ENCODE measurements around the gene SPANXN2.
"Not testable (repeated sequence)": the region's sequence is repeated elsewhere in the genome, so short reads cannot be mapped to it uniquely, and the experiment has no call there.

The SPANXN2 gene

GRCh38 chrX:143720652-143721051 is at the start of gene SPANXN2:
Gene SPANXN2 (minus strand): TSS chrX:143720752. CDS start chrX:143720668, 84 bp downstream.
- not testable (repeated sequence) for DNase-seq

- DNase-seq = no peak
These were observed 48.4 kb upstream of the SPANXN2 start for GRCh38 chrX:143768976-143769375.

GRCh38 chrX:143767789-143768188 is 47.2 kb upstream of the SPANXN2 start:
- DNase-seq = not testable (repeated sequence)

- DNase-seq = no peak
These were observed 37.3 kb upstream of the SPANXN2 start for GRCh38 chrX:143757887-143758286.

- no peak for DNase-seq
These were observed 36.8 kb upstream of the SPANXN2 start for GRCh38 chrX:143757375-143757774.

- DNase-seq = no peak
These were observed 33.6 kb upstream of the SPANXN2 start for GRCh38 chrX:143754183-143754582.

- no peak for DNase-seq
These were observed 13.3 kb upstream of the SPANXN2 start for GRCh38 chrX:143733866-143734265.

GRCh38 chrX:143726296-143726695 is 5.7 kb upstream of the SPANXN2 start:
- DNase-seq = no peak

- DNase-seq = no peak
These were observed 19.1 kb downstream of the SPANXN2 start for GRCh38 chrX:143701460-143701859.

GRCh38 chrX:143694885-143695284 is 25.7 kb downstream of the SPANXN2 start:
- DNase-seq = no peak

- DNase-seq = no peak
These were observed 37.1 kb downstream of the SPANXN2 start for GRCh38 chrX:143683486-143683885.

GRCh38 chrX:143674926-143675325 is 45.6 kb downstream of the SPANXN2 start:
- no peak for DNase-seq

GRCh38 chrX:143669395-143669794 is 51.2 kb downstream of the SPANXN2 start:
- no peak for DNase-seq

GRCh38 chrX:143664302-143664701 is 56.2 kb downstream of the SPANXN2 start:
- DNase-seq = no peak

- DNase-seq = no peak
These were observed 56.8 kb downstream of the SPANXN2 start for GRCh38 chrX:143663755-143664154.

Measured in NCI-H1417 treated with DMSO at 0.1 percent for 48 hours (cell line).